Endothelial cell of umbilical vein (primary cell): ENCODE measurements around the gene ZNF552.

ENCODE experiments used
- EZH2 ChIP-seq: IDR thresholded peaks from 2 replicates; pipeline ENCODE4 v1.6.1; 2012; ENCODE audit warnings: borderline replicate concordance, low read depth, mild to moderate bottlenecking, moderate library complexity, low read length, inconsistent platforms; ENCODE audit not compliant: severe bottlenecking
- MYC ChIP-seq: IDR thresholded peaks from one replicate; pipeline ENCODE4 v1.6.1; 2011; ENCODE audit warnings: mild to moderate bottlenecking, low read depth, low read length
- POLR2A ChIP-seq: IDR thresholded peaks from 2 replicates; pipeline ENCODE4 v1.6.1; 2012; ENCODE audit warnings: low read depth, mild to moderate bottlenecking, control low read depth, low read length
- POLR2AphosphoS5 ChIP-seq: IDR thresholded peaks from 2 replicates; pipeline ENCODE4 v1.6.1; 2012; ENCODE audit warnings: low read depth, mild to moderate bottlenecking, control low read depth, low read length, moderate library complexity; ENCODE audit not compliant: insufficient read depth
- TF ChIP-seq, protein P1 (sequence below), 2 donors: IDR thresholded peaks; 1 replicate in 1 of 2; 2 replicates in 1 of 2; pipeline ENCODE4 v1.5.1; 2011; ENCODE audit warnings: low read length in 2 of 2, mild to moderate bottlenecking in 2 of 2, moderate library complexity in 2 of 2, control low read depth in 1 of 2, inconsistent platforms in 1 of 2, low read depth in 1 of 2; ENCODE audit not compliant: insufficient read depth in 1 of 2; ENCODE audit errors: extremely low read depth in 1 of 2

DNA sequence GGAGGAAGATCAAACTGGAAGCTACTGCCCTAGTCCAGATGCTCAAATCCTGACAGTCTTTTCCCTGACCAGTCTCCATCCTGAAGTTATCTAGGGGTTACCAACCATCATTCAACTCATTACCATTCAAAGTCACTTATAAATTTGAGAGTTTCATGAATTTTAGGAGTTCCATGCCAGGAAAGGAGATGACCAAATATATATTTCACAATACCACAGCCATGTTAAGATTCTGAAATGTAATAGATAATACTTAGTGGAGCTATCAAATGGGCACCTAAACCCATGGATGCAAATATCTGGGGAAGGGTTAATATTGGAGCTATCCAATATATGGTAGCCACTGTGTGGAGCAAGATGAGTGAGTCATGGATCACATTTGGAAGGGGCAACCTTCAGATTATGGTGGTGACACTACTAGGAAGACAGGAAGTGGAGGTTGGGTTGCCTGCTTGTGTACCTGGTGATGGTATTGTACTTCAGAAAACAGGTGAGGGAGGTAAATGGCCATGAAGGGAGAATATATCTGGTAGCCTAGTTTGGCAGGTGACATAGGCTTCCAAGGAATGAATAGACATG lies 26.5 kb downstream of the ZNF552 start:
- no peak for TF ChIP-seq EZH2
- TF ChIP-seq POLR2A = no peak
- TF ChIP-seq, protein P1, sequence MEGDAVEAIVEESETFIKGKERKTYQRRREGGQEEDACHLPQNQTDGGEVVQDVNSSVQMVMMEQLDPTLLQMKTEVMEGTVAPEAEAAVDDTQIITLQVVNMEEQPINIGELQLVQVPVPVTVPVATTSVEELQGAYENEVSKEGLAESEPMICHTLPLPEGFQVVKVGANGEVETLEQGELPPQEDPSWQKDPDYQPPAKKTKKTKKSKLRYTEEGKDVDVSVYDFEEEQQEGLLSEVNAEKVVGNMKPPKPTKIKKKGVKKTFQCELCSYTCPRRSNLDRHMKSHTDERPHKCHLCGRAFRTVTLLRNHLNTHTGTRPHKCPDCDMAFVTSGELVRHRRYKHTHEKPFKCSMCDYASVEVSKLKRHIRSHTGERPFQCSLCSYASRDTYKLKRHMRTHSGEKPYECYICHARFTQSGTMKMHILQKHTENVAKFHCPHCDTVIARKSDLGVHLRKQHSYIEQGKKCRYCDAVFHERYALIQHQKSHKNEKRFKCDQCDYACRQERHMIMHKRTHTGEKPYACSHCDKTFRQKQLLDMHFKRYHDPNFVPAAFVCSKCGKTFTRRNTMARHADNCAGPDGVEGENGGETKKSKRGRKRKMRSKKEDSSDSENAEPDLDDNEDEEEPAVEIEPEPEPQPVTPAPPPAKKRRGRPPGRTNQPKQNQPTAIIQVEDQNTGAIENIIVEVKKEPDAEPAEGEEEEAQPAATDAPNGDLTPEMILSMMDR (IDR thresholded peaks at IDR 0.05; ENCODE audit: extremely low read depth in 1 of 2, insufficient read depth in 1 of 2, low read depth in 1 of 2, low read length in 2 of 2) = no peak
- TF ChIP-seq POLR2AphosphoS5 = no peak
- TF ChIP-seq MYC = no peak
